HG03469 (cell line): ENCODE data around the gene MESD.

Experiments
- ATAC-seq: cut with Tn5 transposase; IDR thresholded peaks from one replicate; pipeline ENCODE4 v1.9.1; 2021; ENCODE audit warnings: mild to moderate bottlenecking, moderate library complexity, moderate number of reproducible peaks; ENCODE audit not compliant: unreplicated experiment

The MESD gene

GRCh38 chr15:80940331-80940730 lies 49.3 kb downstream of the MESD start:
- no peak for ATAC-seq

GRCh38 chr15:80939216-80939615 lies 50.4 kb downstream of the MESD start:
- no peak for ATAC-seq

- no peak for ATAC-seq
These were observed 51.9 kb downstream of the MESD start for GRCh38 chr15:80937718-80938117.

GRCh38 chr15:80936288-80937078 lies 53.1 kb downstream of the MESD start:
- no peak for ATAC-seq

GRCh38 chr15:80934761-80935221 lies 54.8 kb downstream of the MESD start:
- ATAC-seq = no peak

GRCh38 chr15:80932989-80933388 lies 56.6 kb downstream of the MESD start:
- ATAC-seq = no peak

- ATAC-seq = no peak
These were observed 57.2 kb downstream of the MESD start for GRCh38 chr15:80932513-80932815.

- no peak for ATAC-seq
These were observed 57.7 kb downstream of the MESD start for GRCh38 chr15:80931721-80932512.

- no peak for ATAC-seq
These were observed 58.4 kb downstream of the MESD start for GRCh38 chr15:80931191-80931590.

GRCh38 chr15:80929689-80930088 lies 59.9 kb downstream of the MESD start:
- ATAC-seq = no peak

GRCh38 chr15:80929225-80929624 lies 60.4 kb downstream of the MESD start:
- no peak for ATAC-seq

GRCh38 chr15:80926126-80926525 lies 63.5 kb downstream of the MESD start:
- no peak for ATAC-seq

- ATAC-seq = no peak
These were observed 64.0 kb downstream of the MESD start for GRCh38 chr15:80925597-80926059.

GRCh38 chr15:80924278-80924677 lies 65.3 kb downstream of the MESD start:
- ATAC-seq = no peak

- ATAC-seq = no peak
These were observed 66.0 kb downstream of the MESD start for GRCh38 chr15:80923668-80924067.

GRCh38 chr15:80921736-80922410 lies 67.7 kb downstream of the MESD start:
- no peak for ATAC-seq

GRCh38 chr15:80920271-80920699 lies 69.3 kb downstream of the MESD start:
- ATAC-seq = no peak

- ATAC-seq = no peak
These were observed 71.3 kb downstream of the MESD start for GRCh38 chr15:80918196-80918783.

- no peak for ATAC-seq
These were observed 73.6 kb downstream of the MESD start for GRCh38 chr15:80916056-80916455.

GRCh38 chr15:80915472-80915871 lies 74.1 kb downstream of the MESD start:
- ATAC-seq = no peak

GRCh38 chr15:80913541-80913940 lies 76.1 kb downstream of the MESD start:
- ATAC-seq = no peak
